Measurements from ENCODE around the gene NOMO2.
"Not testable (repeated sequence)": the region's sequence is repeated elsewhere in the genome, so short reads cannot be mapped to it uniquely, and the experiment has no call there.

GRCh38 chr16:18561727-18562314 lies at the start of gene NOMO2:
- not testable (repeated sequence) for TF ChIP-seq CTCF (optimal IDR thresholded peaks at IDR 0.05 in 1 of 3, IDR thresholded peaks at IDR 0.05 in 1 of 3, conservative IDR thresholded peaks at IDR 0.05 in 1 of 3; ENCODE audit: extremely low read depth in 1 of 3, insufficient read depth in 2 of 3, low read length in 3 of 3); EZH2 (IDR thresholded peaks at IDR 0.05; ENCODE audit: low read length)
